ENCODE data around the gene FHL2.

GRCh38 chr2:105411720-105412407 is 13.0 kb upstream of the FHL2 start:
- TF ChIP-seq, protein P1, sequence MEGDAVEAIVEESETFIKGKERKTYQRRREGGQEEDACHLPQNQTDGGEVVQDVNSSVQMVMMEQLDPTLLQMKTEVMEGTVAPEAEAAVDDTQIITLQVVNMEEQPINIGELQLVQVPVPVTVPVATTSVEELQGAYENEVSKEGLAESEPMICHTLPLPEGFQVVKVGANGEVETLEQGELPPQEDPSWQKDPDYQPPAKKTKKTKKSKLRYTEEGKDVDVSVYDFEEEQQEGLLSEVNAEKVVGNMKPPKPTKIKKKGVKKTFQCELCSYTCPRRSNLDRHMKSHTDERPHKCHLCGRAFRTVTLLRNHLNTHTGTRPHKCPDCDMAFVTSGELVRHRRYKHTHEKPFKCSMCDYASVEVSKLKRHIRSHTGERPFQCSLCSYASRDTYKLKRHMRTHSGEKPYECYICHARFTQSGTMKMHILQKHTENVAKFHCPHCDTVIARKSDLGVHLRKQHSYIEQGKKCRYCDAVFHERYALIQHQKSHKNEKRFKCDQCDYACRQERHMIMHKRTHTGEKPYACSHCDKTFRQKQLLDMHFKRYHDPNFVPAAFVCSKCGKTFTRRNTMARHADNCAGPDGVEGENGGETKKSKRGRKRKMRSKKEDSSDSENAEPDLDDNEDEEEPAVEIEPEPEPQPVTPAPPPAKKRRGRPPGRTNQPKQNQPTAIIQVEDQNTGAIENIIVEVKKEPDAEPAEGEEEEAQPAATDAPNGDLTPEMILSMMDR (IDR thresholded peaks at IDR 0.05): no peak
- TF ChIP-seq POLR2A (IDR thresholded peaks at IDR 0.05): no peak

Data from adrenal gland (tissue), 5 donors.